Measurements from ENCODE around the gene WLS.
"Not testable (repeated sequence)": the region's sequence is repeated elsewhere in the genome, so short reads cannot be mapped to it uniquely, and the experiment has no call there.

Gene WLS

DNA sequence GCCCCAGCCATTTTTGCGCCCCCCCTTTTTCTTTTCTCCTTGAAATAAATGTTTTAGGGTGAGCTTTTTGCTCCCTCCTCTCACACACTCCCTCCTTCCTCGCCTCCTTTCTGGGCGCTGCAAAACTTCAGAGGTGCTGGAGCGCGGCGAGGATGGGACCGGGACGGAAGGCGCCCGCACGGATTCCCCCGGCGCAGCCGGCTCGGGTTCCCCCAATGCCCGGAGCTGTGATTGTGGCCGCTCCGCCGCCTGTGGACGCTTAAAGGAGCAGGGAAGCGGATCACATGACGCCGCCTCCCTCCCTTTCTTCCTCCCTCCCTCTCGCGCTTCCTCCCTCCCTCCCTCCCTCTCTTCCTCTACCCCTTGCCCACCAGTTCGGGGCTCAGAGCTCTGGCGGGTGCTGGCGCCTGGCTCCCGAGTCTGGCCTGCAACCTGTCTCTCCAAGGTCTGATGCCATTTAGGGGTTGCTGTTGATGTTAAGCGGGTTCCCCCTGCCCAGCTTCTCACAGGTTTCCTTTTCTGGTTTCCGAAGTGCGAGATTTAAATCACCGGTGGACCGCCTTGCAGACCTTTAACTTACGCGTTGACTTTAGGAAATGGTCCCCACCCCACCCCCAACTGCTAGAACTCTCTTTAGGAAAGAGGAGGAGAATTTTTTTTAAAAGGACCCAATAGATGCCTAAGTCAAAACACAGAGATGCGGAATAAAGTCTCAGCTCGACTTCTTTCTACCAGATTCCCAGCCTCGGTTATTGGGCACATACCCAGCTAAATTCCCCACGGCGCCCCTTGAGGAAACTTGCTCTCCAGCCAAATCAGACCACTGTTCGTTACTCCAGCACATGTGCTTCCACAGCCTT, at the start of gene WLS:
WLS (minus strand) TSS at position 235 of the 860 bp plus-strand sequence; CDS start at position 11, 224 bp downstream.
- peak; percentile 71 for DNase-seq

GRCh38 chr1:68280286-68280685, 48.0 kb upstream of the WLS start:
- DNase-seq, result no peak

- no peak for DNase-seq
Measured at GRCh38 chr1:68279846-68280245, 47.5 kb upstream of the WLS start.

GRCh38 chr1:68278221-68278620, 45.9 kb upstream of the WLS start:
- no peak for DNase-seq

- DNase-seq, result no peak
Measured at GRCh38 chr1:68276448-68276847, 44.1 kb upstream of the WLS start.

DNA sequence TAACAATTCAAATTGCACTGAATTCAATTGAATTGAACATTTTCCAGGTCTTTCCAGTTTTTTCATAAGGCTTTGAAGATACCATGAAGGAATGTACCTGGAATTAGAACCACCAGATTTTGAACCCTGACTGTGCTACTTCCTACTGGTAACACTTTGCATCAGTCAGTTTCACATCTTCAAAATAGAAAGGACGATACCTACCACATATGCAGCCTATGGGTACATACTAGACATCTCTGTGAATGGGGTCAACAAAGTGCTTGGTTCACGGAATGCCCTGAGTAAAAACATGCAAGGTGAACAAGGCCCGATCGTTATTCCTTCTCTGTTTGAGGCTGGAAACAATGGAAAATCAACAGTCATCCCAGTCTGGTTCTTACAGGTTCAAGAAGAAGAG, 41.2 kb upstream of the WLS start:
- no peak for DNase-seq

GRCh38 chr1:68271596-68271995, 39.3 kb upstream of the WLS start:
- no peak for DNase-seq

GRCh38 chr1:68270951-68271350, 38.6 kb upstream of the WLS start:
- no peak for DNase-seq

DNA sequence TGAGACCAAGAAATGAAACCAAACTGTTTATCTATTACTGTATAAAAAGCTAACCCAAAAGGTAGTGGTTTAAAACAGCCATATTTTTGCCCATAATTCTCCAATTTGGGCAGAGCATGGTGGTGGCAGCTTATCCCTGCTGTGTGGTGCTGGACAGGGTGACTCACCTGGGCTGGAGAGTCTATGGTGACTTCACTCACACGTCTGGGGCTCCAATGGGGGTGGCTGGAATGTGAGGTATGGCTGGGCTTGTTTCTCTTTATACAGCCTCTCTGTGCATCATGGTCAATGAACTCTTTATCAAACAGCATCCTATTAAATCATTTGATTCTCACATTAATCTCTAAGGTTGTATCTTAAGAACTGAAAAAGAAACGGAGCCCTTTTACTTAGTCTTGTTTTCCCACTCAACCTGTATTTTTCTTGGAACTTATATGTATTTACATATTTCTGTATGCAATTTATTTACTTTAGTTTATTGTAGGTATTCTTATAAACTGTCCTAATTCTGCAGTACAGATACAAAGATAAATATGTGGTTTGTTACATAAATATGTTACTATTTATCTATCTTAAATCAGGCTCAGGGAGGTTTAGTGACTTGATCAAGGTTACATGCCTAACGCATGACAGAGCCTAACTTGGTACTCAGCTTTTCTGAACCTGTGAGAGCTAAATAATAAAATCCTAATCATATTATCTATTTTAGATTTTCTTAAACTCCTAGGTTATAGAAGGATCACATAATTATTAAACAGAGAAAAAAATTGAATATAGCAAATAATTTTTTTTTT, 37.5 kb upstream of the WLS start:
- DNase-seq, result no peak

GRCh38 chr1:68268896-68269483, 36.7 kb upstream of the WLS start:
- DNase-seq, result no peak

GRCh38 chr1:68256824-68257223, 24.5 kb upstream of the WLS start:
- DNase-seq, result not testable (repeated sequence)

DNA sequence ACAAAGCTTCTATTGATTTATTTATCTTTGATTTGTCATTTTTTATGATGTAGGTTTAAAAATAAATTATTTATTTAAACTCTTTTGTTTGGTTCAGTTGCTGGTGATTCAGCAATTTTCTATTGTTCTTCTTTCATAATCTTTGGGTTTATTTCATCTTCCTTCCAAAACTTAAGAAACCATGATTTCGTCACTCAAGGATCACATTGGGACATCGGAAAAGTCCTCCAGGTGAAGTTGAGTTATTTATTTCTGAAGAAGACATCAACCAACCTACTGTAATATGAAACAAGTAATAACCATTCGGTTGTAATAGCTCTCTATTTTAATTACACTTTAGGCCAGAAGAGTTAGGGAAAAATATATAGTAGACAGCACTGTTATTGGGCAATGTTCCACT, 23.0 kb upstream of the WLS start:
- DNase-seq, result no peak

GRCh38 chr1:68254667-68255226, 22.4 kb upstream of the WLS start:
- no peak for DNase-seq

- no peak for DNase-seq
Measured at GRCh38 chr1:68237040-68237439, 4.7 kb upstream of the WLS start.

DNA sequence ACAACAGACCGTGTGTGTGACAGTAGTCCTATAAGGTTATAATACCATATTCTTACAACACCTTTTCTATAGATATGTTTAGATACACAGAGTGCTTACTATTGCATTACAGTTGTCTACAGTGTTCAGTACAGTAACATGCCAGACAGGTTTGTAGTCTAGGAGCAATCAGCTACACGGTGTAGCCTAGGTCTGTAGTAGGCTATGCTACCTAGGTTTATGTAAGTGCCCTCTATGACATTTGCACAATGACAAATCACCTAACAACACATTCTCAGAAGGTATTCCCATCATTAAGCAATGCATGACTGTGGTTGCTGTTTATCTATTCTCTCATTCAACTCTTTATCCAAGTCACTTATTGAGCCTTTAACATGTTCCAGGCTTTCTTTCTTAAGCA, 1.8 kb upstream of the WLS start:
- no peak for DNase-seq

DNA sequence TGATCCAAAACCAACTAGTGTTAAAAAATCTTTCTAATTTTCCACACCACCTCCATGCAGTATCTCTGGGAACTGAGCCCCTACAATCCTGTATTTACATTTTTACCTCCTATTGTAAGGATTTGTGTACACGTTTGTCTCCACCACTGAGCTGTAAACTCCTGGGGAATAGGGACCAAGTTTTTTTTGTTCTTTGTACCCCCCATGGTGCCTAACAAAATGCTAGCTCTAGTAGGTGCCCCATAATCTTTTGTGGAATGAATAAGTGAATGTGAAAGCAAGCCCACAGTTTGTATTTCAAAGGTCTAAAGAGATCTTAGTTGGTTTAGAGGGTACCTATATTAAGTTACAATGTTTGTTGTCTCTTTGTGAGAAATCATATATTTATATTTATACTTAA, 879 bp upstream of the WLS start:
- DNase-seq, result no peak

GRCh38 chr1:68231627-68232288, 565 bp downstream of the WLS start:
- DNase-seq, result peak; percentile 50

- no peak for DNase-seq
Measured at GRCh38 chr1:68230901-68231626, 1.3 kb downstream of the WLS start.

DNA sequence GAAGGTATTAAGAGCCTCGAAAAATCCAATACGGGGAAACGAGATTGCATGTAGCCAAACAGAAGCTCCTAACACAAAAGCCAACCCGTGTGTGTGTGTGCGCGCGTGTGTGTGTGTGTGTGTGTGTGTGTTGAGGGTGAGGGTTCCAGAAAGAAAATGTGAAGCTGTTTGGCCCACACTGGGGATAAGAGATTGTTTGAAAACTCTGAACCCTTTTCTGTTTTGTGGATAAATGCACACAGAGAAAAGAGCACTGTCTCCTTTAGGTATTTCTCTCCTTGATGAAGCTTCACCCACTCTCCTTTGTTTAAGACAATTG, 1.9 kb downstream of the WLS start:
- DNase-seq, result peak; percentile 47

DNA sequence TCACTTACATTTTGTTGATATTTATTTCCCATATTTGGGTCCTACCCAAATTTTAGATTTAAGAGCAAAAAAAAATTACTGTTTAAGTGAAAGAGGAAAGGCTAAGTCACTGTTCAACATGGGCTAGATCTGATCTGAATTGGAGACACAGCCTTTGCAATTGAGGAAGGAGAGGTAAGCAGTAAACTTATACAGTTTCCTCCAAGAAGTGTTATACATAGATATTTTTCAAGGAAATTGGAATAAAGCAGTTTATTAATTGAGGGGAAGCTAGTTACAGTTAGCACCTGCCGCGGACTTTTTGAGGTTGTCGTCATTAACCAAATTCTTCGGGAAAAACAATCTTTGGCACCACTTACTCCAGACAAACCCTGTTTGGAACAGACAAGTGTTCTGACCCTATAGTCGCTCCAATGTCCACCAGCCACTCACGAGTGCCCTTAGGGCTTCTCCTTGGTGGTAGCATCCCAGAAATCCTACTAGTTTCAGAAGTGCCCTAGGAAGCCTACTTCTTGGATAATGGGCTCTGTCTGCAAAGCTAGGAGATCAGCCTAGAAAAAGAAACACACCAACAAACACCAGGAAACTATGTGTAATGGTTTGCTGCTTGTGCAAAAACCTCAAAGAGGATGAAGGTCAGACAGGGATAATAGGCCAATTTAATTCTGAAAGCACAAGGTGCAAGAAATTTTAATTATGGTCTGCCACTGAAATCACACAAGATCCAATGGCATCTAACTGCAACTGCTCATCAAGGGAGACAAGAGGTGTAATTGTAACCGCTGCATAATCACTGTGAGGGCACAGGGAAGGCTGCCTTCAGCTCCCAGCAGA, 2.5 kb downstream of the WLS start:
- DNase-seq, result peak; percentile 47

DNA sequence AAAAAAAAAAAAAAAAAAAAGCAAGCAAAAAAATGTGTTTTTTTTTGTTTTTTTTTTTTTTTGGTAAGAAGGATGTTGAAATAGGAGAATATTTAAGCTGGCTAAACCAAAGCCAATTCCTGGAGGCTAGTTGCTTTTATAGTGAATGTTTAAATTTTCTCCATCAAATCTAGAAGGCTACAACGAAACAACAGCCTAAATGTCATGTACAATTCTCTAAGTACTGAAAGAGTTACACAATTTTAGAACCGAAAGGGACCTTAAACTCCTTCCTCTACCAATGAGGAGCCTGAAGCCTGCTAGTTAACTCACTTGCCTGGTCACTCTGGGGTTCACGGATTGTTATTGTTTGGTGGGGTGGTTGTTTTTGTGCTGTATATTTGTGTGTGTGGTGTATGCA, 3.5 kb downstream of the WLS start:
- no peak for DNase-seq
